H9 (cell line): Measurements from ENCODE around the gene AGT. TPM values are rescaled to one million over a fixed set of nuclear protein-coding genes. Genes with fewer than 3 reads are reported as not detected.

Experiments used
- DNase-seq: peaks from one replicate; pipeline ENCODE4 v3.0.0-alpha.2; 2017
- H2AFZ ChIP-seq: one replicate; pipeline ENCODE4 v1.6.1; 2013; ENCODE audit warnings: mild to moderate bottlenecking, low read length, control low read depth, moderate library complexity
- H2AK5ac ChIP-seq: 2 replicates; pipeline ENCODE4 v1.6.1; 2013; ENCODE audit warnings: low read length, control low read depth, mixed read lengths; ENCODE audit not compliant: insufficient read length
- H2BK120ac ChIP-seq: one replicate; pipeline ENCODE4 v1.6.1; 2013; ENCODE audit warnings: low read depth, mild to moderate bottlenecking, low read length, control low read depth, inconsistent platforms; ENCODE audit not compliant: poor library complexity, severe bottlenecking
- H2BK12ac ChIP-seq: 2 replicates; pipeline ENCODE4 v1.6.1; 2013; ENCODE audit warnings: low read length, control low read depth, mixed read lengths, low read depth; ENCODE audit not compliant: insufficient read length
- H2BK15ac ChIP-seq: 2 replicates; pipeline ENCODE4 v1.6.1; 2013; ENCODE audit warnings: low read depth, low read length, control low read depth
- H2BK20ac ChIP-seq: one replicate; pipeline ENCODE4 v1.6.1; 2013; ENCODE audit warnings: low read depth, mild to moderate bottlenecking, low read length, control low read depth, inconsistent platforms; ENCODE audit not compliant: poor library complexity, severe bottlenecking
- H2BK5ac ChIP-seq: 2 replicates; pipeline ENCODE4 v1.6.1; 2013; ENCODE audit warnings: low read length, control low read depth, mixed read lengths; ENCODE audit not compliant: insufficient read length
- H3K14ac ChIP-seq: 2 replicates; pipeline ENCODE4 v1.6.1; 2013; ENCODE audit warnings: low read length, control low read depth; ENCODE audit not compliant: insufficient read depth
- H3K18ac ChIP-seq: 2 replicates; pipeline ENCODE4 v1.6.1; 2013; ENCODE audit warnings: low read depth, mild to moderate bottlenecking, mixed read lengths, low read length, control low read depth; ENCODE audit not compliant: insufficient read length
- H3K23ac ChIP-seq: 2 replicates; pipeline ENCODE4 v1.6.1; 2013; ENCODE audit warnings: low read length, control low read depth, mixed read lengths, low read depth; ENCODE audit not compliant: insufficient read length
- H3K23me2 ChIP-seq: 2 replicates; pipeline ENCODE4 v1.6.1; 2013; ENCODE audit warnings: low read depth, mild to moderate bottlenecking, mixed read lengths, low read length, control low read depth; ENCODE audit not compliant: insufficient read length, poor library complexity, severe bottlenecking
- H3K27ac ChIP-seq: 2 replicates; pipeline ENCODE4 v1.5.1; 2013; ENCODE audit warnings: low read length, control low read depth, mixed read lengths, low read depth; ENCODE audit not compliant: insufficient read length
- H3K27me3 ChIP-seq: 2 replicates; pipeline ENCODE4 v1.6.1; 2013; ENCODE audit warnings: low read length, control low read depth, inconsistent platforms; ENCODE audit not compliant: insufficient read depth
- H3K4ac ChIP-seq: 2 replicates; pipeline ENCODE4 v1.6.1; 2013; ENCODE audit warnings: low read depth, mild to moderate bottlenecking, control low read depth, inconsistent platforms, low read length, moderate library complexity
- H3K4me1 ChIP-seq: 2 replicates; pipeline ENCODE4 v1.6.1; 2013; ENCODE audit warnings: low read length, control low read depth, inconsistent platforms; ENCODE audit not compliant: insufficient read depth
- H3K4me2 ChIP-seq: 2 replicates; pipeline ENCODE4 v1.6.1; 2013; ENCODE audit warnings: low read length, control low read depth, mixed read lengths; ENCODE audit not compliant: insufficient read length, insufficient read depth
- H3K56ac ChIP-seq: 2 replicates; pipeline ENCODE4 v1.6.1; 2013; ENCODE audit warnings: low read depth, mild to moderate bottlenecking, mixed read lengths, low read length, control low read depth; ENCODE audit not compliant: insufficient read length
- H3K79me1 ChIP-seq: 2 replicates; pipeline ENCODE4 v1.6.1; 2013; ENCODE audit warnings: low read depth, mild to moderate bottlenecking, moderate library complexity, low read length, control low read depth, inconsistent platforms; ENCODE audit not compliant: insufficient read depth, poor library complexity, severe bottlenecking
- H3K79me2 ChIP-seq: 2 replicates; pipeline ENCODE4 v1.6.1; 2013; ENCODE audit warnings: low read length, control low read depth, inconsistent platforms; ENCODE audit not compliant: insufficient read depth
- H3K9ac ChIP-seq: 2 replicates; pipeline ENCODE4 v1.6.1; 2013; ENCODE audit warnings: low read length, control low read depth, mixed read lengths; ENCODE audit not compliant: insufficient read length; ENCODE audit errors: extremely low read depth
- H3K9me3 ChIP-seq: one replicate; pipeline ENCODE4 v1.6.1; 2013; ENCODE audit warnings: low read depth, low read length, inconsistent platforms; ENCODE audit not compliant: control insufficient read depth
- H3T11ph ChIP-seq: one replicate; pipeline ENCODE4 v1.6.1; 2013; ENCODE audit warnings: mild to moderate bottlenecking, low read length, control low read depth, inconsistent platforms
- H4K20me1 ChIP-seq: one replicate; pipeline ENCODE4 v1.6.1; 2013; ENCODE audit not compliant: control insufficient read depth, insufficient read length, insufficient read depth
- H4K5ac ChIP-seq: 2 replicates; pipeline ENCODE4 v1.6.1; 2013; ENCODE audit warnings: low read depth, mild to moderate bottlenecking, mixed read lengths, low read length, control low read depth; ENCODE audit not compliant: insufficient read length
- H4K8ac ChIP-seq: replicated peaks from 2 replicates; pipeline ENCODE4 v1.6.1; 2013; ENCODE audit warnings: low read length, control low read depth, mixed read lengths, low read depth; ENCODE audit not compliant: insufficient read length
- H4K91ac ChIP-seq: 2 replicates; pipeline ENCODE4 v1.6.1; 2013; ENCODE audit warnings: low read depth, mild to moderate bottlenecking, moderate library complexity, mixed read lengths, low read length, control low read depth; ENCODE audit not compliant: insufficient read length
- H3K27ac Mint-ChIP-seq, 3 experiments: 2 replicates in 2 of 3; 3 replicates in 1 of 3; pipeline ENCODE4 v1.8.0; 2020 to 2021; ENCODE audit warnings: mixed read lengths in 3 of 3, mild to moderate bottlenecking in 1 of 3, moderate library complexity in 1 of 3
- H3K27me3 Mint-ChIP-seq: 2 replicates; pipeline ENCODE4 v1.8.0; 2021; ENCODE audit warnings: low read depth, mild to moderate bottlenecking, moderate library complexity, mixed read lengths
- H3K36me3 Mint-ChIP-seq, 3 experiments: 2 replicates in 2 of 3; 3 replicates in 1 of 3; pipeline ENCODE4 v1.8.0; 2020 to 2021; ENCODE audit warnings: low read depth in 3 of 3, mixed read lengths in 3 of 3; ENCODE audit not compliant: insufficient read depth in 1 of 3
- H3K4me1 Mint-ChIP-seq, 2 experiments: 2 replicates each; pipeline ENCODE4 v1.8.0; 2020; ENCODE audit warnings: mixed read lengths in 2 of 2
- H3K4me3 Mint-ChIP-seq, 2 experiments: 2 replicates in 1 of 2; 3 replicates in 1 of 2; pipeline ENCODE4 v1.8.0; 2020 to 2021; ENCODE audit warnings: mild to moderate bottlenecking in 2 of 2, mixed read lengths in 2 of 2, moderate library complexity in 1 of 2
- H3K9me3 Mint-ChIP-seq, 2 experiments: 2 replicates in 1 of 2; 3 replicates in 1 of 2; pipeline ENCODE4 v1.8.0; 2020; ENCODE audit warnings: mild to moderate bottlenecking in 2 of 2, mixed read lengths in 2 of 2, moderate library complexity in 1 of 2
- CTCF ChIP-seq: fragments of 200-600 bp; sonication (generic); conservative IDR thresholded peaks from 3 replicates; pipeline ENCODE4 v1.8.0; 2021; ENCODE audit warnings: antibody characterized with exemption, mild to moderate bottlenecking
- WGBS: extraction: QIAGEN DNeasy Blood & Tissue Kit; methylation state at CpG from one replicate; pipeline ENCODE4 v1.1.7; 2013; ENCODE audit warnings: missing lambda C conversion rate, low lambda C conversion rate, mixed read lengths; ENCODE audit not compliant: insufficient read length; ENCODE audit errors: extremely low coverage; 5-methylcytosine and 5-hydroxymethylcytosine counted together
- total RNA-seq: library from RNA; stranded (reverse); gene quantifications from 2 replicates; pipeline ENCODE4 v1.2.1, GENCODE V29; 2021

AGT gene
- total RNA-seq, 1 experiment from 2014 or later: not detected

GRCh38 chr1:230753191-230753585 is 39.3 kb upstream of the AGT start:
- no peaks in the 10 kb centered on the region for H3K9me3 Mint-ChIP-seq
- Histone ChIP-seq H3K27ac (no peak overlapping the region), H4K20me1 (no peaks in the 10 kb centered on the region), H3K79me1 (no peaks in the 10 kb centered on the region), H3K14ac (peak overlapping the region; percentile 21; the same call in 1 of the 2 replicates), H3K79me2 (no peaks in the 10 kb centered on the region), H3K4me2 (peak overlapping the region; percentile 43), H2BK120ac (no peak overlapping the region), H3K18ac (peak overlapping the region; percentile 6), H2BK20ac (no peak overlapping the region), H3K4me1 (peaks cover 4% of the 10 kb centered on the region; the same call in 1 of the 2 replicates), H2BK12ac (no peak overlapping the region), H4K8ac (no peak overlapping the region), H3K4ac (no peak overlapping the region), H3K56ac (no peak overlapping the region), H3K9me3 (no peaks in the 10 kb centered on the region), H3K9ac (no peak overlapping the region), H4K91ac (no peak overlapping the region), H2BK15ac (no peak overlapping the region), H2AFZ (no peak overlapping the region), H2AK5ac (no peak overlapping the region), H3K23me2 (no peaks in the 10 kb centered on the region), H3T11ph (no peak overlapping the region), H3K23ac (no peak overlapping the region), H2BK5ac (no peak overlapping the region), H3K27me3 (no peaks in the 10 kb centered on the region), H4K5ac (no peak overlapping the region)
- peaks cover 12% of the 10 kb centered on the region for H3K27me3 Mint-ChIP-seq
- peaks cover 47 to 50% of the 10 kb centered on the region in 2 experiments for H3K4me1 Mint-ChIP-seq
- DNase-seq: no peak
- whole genome bisulfite sequencing: no CpG with 5 or more reads among the region's 5 CpGs
- no peaks in the 10 kb centered on the region; a peak in 1 of 7 replicates for H3K36me3 Mint-ChIP-seq
- no peak for TF ChIP-seq CTCF
- H3K27ac Mint-ChIP-seq: peak overlapping the region; percentile 51 to 90 (median 87); a peak in 4 of 7 replicates
- H3K4me3 Mint-ChIP-seq: peak overlapping the region; percentile 63 to 66; a peak in 4 of 5 replicates
